NCI-H146 treated with DMSO at 0.1 percent for 48 hours (cell line): ENCODE data around the gene ZNF260.
"Not testable (repeated sequence)": the region's sequence is repeated elsewhere in the genome, so short reads cannot be mapped to it uniquely, and the experiment has no call there.

Experiments
- DNase-seq: peaks from one replicate; lab custom pipeline; 2025; ENCODE audit not compliant: unreplicated experiment; lab: John Stamatoyannopoulos, UW

ZNF260 gene

DNA sequence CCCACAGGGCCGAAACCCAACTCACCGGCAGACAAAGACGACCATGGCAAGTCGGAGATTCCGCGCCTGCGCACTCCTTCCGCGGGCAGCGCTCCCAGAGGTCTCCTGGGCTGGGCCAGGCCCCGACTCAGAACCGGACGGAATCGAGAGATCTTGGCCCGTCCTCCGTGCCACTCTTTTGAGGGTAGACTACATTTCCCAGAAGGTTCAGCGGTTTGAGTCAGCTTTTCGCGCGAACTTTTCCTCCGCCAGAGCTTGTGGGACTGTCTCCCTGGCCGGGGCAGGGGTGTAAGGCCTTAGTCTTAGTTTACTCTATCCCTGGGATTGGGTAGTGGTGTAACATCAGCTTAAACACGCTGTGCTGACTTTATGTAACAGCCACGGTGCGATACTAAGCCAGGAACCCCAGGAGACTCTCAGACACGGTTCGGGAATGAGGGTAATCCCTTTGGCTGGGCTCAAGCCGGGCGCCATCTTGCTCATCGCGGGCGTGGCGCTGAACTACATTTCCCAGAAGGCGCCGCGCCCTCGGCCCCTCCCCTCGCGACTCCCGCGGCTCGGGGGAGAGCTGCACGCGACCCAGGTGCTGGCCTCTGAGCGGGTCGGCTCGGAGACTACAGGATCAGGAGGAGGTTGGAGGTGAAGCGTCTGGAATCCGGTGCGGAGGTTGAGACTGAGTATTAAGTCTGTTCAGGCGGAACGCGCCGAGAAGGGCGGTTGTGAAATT is at the start of gene ZNF260:
Gene ZNF260, minus strand, starts transcription at position 78 of the 727 bp plus-strand sequence. CDS start 13,033 bp downstream, outside the sequence.
- DNase-seq = peak; percentile 90

DNA sequence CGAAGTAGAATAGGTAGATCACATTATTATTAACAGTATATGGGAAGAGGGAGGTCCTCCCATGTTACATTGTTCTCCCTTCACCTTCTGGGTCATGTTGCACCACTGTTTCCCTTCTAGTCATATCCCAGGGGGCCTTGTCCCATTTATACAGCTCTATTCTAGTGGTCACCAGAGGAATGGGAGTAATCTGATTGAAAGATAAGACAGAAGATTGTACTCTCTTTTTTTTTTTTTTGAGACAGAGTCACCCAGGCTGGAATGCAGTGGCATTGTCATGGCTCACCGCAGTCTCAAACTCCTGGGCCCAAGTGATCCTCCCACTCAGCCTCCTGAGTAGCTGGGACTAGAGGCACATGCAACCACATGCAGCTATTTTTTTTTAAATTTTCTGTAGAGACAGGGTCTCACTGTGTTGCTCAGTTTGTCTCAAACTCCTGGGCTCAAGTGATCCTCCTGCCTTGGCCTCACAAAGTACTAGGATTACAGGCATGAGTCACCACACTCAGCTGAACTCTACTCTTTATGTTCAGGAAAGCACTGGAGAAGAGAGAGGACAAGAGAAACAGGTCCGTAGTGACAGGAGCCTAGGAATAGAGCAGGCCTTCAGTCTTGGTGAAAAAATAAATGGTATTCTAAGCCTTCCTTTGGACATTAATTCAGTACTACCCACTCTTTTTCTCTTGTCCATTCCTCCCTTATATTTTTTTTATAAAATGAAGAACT is 49.4 kb upstream of the ZNF260 start:
- no peak for DNase-seq

DNA sequence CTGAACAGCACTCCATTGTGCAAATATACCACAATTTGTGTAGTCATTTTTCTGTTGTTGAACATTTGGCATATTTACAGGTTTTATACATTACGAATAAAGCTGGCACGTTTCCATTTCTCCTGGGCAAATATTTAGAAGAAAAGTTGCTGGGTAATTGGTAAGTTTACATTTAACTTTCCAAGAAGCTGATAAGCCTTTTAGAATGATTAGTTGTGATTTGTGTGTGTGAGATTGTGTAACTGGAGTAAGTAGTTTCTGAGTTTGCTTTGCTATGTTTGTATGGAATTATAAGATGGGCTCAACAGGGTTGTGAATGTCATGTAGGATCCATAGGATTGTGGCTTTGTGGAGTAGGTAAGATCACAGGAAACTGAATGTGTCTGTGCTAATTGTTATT is 46.7 kb upstream of the ZNF260 start:
- DNase-seq = no peak

DNA sequence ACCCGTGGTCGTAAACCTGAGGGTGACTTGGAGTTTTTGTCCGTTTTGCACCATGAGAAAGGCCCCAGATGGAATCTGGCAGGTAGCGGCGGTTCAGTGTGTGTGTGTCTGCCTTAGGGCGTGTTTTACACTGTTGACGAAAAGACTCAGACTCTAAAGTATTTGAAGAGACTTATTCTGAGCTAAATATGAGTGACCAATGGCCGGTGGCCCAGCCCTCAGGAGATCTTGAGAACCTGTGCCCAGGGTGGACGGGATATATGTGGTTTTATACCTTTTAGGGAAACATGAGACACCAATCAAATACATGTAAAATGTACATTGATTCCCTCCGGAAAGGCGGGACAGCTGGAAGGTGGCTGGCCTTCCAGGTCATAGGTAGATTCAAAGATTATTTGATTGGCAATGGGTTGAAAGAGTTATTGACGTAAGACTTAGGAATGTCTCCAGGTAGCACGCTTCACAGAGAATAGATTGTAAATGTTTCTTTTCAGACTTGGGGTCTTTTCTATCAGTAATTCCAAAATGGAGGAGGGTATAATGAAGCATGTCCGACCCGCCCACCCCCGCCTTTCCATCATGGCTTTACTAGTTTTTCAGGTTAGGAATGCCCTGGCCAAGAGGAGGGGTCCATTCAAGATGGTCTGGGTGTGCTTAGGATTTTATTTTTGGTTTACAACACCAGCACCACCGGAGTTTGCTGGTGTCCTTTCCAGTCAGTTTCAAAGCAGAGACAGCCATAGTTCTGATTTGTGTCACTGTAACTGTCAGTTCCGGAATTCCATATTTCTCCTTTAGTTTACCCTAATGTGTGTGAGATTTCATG is 46.0 kb upstream of the ZNF260 start:
- DNase-seq = no peak

DNA sequence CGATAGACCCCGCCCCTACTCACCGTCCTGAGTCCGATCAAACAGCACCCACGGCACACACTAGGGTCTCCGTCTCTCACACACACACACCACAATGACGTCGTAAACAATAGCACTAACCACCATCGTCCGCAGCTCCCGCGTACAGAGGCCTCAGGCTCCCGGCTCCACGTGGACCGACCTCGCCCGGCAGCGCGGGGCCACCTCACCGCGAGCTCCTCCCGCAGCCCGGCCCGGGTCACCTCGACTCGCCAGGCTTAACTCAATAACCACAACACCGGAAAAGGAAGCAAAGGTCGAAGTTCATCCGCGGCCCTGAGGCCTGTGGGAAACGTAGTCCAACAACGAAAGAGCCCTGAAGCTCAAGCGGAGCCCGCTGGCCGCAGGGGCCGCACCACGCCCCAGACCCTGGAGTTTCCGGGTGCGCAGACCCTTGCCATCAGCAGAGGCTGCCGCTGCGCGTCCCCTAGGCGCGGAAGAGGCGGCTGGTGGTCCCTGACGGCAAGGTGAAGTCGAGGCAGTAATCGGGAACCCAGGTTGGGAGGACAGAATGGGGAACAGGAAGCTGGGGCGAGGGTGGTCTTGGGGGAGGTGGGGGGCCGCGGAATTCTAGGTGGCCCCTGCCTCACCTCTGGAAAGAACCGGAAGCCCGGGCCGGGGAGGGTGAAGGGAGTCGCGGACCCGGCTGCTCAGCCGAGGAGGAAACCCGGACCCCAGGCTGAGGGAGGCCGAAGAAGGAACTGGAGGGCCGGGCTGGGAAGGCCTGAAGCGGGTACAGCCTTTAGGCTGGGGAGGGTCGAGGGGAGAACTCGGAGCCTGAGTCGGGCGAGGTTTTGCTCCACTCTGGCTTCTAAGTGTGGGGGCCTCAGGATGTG is 45.2 kb upstream of the ZNF260 start, which contains the start of gene ZNF529:
Gene ZNF529, minus strand, starts transcription at position 273 of the 875 bp plus-strand sequence. CDS start 946 bp downstream, outside the sequence.
- DNase-seq = peak; percentile 84

- no peak for DNase-seq
These were observed 44.5 kb upstream of the ZNF260 start for GRCh38 chr19:36572593-36573019.

DNA sequence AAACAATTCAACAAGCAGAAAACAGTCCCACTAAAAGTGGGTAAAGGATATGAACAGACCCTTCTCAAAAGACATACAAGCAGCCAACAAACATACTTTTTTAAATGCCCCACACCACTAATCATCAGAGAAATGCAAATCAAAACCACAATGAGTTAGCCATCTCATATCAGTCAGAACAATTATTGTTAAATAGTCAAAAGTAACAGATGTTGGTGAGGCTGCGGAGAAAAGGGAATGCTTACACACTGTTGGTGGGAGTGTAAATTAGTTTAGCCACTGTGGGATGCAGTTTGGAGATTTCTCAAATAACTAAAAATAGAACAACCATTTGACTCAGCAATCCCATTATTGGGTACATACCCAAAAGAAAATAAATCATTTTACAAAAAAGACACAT is 36.3 kb upstream of the ZNF260 start:
- no peak for DNase-seq

GRCh38 chr19:36547001-36547732 is 19.1 kb upstream of the ZNF260 start:
- DNase-seq = no peak

DNA sequence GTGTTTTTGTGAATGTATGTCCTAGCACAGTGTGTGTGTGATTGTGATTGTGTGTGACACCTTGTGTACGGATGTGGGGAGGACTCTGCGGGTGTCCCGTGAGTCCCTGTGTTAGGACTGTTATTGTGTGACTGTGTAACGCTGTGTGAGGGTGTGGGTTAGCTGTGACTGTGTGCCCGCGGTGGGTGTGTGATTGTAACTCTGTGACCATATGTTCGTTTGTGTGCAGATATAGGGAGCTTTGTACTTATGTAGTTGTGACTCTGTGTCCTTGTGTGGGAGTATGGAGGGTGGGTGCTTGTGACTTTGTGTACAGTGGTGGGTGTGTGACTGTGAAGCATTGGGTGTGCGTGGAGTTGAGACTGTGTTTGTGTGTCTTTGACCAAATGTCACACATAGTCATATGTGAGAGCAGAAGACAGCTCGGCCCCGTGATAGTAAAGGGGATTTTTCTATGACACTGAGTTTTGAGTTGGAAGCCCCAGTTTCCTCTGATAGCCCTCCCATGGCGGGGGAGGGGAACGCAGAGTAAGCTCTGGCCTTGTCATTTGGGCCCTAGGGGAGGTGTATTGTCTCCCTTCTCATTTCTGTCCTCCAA is 949 bp upstream of the ZNF260 start:
- DNase-seq = no peak

DNA sequence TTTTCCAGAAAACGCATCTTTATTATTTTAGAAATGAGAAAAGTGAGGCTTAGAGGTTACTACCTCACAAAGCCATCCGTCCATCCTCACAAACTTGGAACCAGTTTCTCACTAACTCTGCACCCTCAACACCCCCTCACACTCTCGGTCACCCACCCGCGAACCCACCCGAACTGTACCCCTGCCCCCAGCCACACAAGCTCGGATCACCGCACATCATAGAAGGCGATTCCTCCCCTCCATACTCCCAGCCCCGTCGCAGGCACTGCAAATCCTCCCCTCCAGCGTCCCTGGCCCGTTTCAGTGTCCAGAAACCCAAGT is 238 bp downstream of the ZNF260 start:
- no peak for DNase-seq

DNA sequence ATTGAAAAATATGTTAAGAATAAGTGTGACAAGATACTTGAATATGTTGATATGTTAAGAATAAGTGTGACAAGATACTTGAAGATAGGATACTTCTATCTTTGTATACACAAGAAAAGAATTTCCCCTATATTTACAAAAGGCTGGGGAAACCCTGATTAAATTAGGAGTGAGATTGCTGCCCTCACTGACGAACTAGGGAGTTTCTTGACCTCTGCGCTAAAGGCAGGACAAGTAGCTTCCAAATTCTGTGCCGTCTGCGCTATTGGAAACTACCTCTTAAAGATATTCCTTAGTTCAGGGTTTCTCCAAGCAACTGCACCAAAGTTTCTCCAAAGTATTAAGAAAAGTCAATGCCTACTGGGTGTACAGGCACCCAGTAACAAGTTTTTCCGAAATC is 730 bp downstream of the ZNF260 start:
- no peak for DNase-seq

DNA sequence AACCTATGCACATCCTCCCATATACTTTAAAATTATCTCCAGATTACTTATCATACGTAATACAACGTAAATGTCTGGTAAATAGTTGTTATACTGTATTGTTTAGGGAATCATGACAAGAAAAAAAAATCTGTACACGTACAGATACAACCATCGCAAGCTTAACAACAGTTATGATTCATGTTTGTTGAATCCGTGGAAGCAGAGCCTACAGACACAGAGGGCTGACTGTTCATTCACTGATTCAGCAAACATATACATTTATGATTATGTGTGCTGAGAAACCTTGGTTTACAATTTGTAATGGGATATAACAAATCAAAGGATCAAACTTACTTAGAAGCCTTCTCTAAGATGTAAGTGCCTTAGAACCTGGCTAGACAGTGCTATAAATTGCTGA is 1.5 kb downstream of the ZNF260 start:
- no peak for DNase-seq

DNA sequence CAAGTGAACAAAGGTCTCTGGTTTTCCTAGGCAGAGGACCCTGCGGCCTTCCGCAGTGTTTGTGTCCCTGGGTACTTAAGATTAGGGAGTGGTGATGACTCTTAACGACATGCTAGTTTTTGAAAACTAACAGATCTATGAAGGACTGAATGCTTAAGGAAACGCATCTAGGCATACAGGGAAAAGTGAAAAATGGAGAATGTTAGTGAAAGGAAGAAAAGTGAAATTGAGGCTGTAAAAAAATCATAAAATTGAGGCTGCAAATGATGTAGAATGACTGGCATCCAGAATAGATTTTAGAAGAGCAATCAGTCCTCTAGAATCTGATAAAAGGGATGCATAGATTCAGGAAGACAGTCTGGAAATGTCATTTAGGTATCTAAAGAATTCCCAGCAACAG is 3.5 kb downstream of the ZNF260 start:
- DNase-seq = no peak

DNA sequence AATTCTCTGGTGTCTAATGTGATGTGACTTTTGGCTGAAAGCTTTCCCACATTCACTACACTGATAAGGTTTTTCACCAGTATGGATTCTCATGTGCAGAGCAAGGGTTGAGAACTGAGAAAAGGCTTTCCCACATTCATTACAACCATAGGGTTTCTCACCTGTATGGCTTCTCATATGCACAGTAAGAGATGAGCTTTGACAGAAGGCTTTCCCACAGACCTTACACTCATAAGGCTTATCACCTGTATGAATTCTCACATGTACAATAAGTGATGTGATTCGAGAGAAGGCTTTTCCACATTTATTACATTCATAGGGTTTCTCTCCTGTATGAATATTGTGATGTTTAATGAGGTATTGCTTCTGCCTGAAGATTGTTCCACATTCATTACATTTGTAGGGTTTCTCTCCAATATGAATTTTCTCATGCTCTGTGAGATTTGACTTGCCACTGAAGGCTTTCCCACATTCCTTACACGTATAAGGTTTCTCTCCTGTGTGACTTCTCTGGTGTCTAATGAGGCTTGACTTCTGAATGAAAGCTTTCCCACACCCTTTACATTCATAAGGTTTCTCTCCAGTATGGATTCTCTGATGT is 14.0 kb downstream of the ZNF260 start:
- DNase-seq = no peak

GRCh38 chr19:36508325-36508724 is 19.7 kb downstream of the ZNF260 start:
- no peak for DNase-seq

GRCh38 chr19:36501973-36502372 is 26.1 kb downstream of the ZNF260 start:
- DNase-seq = no peak

- no peak for DNase-seq
These were observed 31.1 kb downstream of the ZNF260 start for GRCh38 chr19:36497001-36497400.

- not testable (repeated sequence) for DNase-seq
These were observed 35.2 kb downstream of the ZNF260 start for GRCh38 chr19:36492689-36493453.
